GM10847 (cell line): ENCODE measurements around the gene GRIN1.

ENCODE experiments used
- POLR2A ChIP-seq: IDR thresholded peaks from 2 replicates; pipeline ENCODE4 v1.6.1; 2011; ENCODE audit not compliant: insufficient read length; ENCODE audit errors: extremely low read depth

Gene GRIN1

DNA sequence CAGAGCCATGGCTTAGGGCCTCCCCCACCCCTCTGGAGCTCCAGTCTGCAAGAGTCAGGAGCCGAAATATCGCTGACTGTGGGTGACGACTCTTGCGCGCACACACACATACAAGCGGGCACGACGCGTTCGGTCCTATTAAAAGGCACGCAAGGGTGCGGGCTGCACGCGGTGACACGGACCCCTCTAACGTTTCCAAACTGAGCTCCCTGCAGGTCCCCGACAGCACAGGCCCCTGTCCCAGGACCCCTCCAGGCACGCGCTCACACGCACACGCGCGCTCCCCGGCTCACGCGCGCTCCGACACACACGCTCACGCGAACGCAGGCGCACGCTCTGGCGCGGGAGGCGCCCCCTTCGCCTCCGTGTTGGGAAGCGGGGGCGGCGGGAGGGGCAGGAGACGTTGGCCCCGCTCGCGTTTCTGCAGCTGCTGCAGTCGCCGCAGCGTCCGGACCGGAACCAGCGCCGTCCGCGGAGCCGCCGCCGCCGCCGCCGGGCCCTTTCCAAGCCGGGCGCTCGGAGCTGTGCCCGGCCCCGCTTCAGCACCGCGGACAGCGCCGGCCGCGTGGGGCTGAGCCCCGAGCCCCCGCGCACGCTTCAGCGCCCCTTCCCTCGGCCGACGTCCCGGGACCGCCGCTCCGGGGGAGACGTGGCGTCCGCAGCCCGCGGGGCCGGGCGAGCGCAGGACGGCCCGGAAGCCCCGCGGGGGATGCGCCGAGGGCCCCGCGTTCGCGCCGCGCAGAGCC lies at the start of gene GRIN1:
Gene GRIN1, plus strand, starts transcription at position 433 of the 746 bp plus-strand sequence. CDS start 333 bp downstream, outside the sequence.
- TF ChIP-seq POLR2A = no peak

DNA sequence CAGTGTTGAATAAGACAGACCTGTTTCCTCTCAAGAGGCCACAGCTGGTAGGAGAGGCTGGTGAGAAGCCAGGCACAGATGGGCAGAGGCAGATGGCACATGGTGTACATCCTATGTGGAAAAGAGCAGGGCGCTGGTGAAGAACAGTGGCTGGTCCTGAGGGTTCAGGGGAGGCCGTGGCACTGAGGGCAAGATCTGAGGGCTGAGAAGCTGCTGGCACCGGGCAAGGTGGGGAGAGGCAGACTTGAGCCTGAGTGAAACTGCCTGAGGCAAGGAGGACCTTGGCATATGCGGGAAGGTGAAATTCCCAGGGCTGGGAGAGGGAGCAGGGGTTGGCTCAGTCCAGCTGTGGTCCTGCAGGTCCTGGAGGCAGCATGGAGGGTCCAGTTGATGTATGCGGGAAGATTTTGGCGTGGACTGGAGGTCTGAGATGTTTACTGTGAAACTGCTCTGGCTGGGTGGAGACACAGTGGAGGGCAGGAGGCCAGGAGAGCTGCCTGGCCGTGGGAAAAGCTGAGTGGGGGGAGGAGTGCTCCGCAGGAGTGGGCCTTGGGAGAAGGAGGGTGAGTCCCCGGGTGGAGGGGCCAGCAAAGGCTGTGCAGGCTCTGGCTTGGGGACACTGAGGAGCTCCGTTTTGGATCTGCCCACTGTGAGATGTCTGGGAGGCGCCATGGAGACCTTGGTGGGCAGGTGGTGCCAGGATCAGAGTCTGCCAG lies 49.6 kb upstream of the GRIN1 start:
- TF ChIP-seq POLR2A = no peak

DNA sequence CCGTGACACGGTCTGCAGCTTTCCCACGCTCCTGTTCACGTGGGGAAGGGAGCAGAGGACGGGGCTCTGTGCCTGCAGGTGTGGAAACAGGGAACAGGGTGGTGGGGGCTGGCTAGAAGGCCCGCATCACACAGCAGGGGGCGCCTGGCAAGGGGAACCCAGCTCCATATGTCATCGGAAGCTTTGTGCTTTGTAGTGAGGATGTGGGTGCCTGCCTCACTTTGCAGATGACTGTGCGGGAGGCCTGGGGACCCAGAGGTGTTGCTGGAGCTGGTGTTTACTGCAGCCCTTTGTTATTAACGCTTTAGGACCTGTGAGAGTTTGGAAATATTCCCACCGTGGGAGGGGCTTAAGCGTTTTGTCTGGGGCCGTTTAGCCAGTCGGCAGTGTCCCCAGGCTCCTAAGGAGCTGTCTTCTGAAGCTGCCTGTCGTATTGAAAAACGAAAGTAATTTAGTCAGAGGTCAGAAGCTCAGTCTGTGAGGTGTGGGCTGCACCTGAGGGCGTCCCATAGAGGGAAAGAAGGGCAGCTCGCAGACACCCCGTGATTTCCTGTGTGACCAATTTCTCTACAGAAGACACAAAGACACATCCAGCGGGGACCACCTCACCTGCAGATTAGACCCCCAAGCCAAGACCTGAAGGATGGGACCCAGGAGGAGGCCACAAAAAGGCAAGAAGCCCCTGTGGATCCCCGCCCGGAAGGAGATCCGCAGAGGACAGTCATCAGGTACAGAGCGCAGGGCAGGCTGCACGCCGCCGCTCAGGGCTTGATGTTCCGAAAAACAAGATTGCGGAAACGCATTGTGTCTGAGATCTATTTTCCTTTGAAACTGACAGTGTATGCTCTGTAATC lies 43.1 kb upstream of the GRIN1 start:
- TF ChIP-seq POLR2A = no peak

DNA sequence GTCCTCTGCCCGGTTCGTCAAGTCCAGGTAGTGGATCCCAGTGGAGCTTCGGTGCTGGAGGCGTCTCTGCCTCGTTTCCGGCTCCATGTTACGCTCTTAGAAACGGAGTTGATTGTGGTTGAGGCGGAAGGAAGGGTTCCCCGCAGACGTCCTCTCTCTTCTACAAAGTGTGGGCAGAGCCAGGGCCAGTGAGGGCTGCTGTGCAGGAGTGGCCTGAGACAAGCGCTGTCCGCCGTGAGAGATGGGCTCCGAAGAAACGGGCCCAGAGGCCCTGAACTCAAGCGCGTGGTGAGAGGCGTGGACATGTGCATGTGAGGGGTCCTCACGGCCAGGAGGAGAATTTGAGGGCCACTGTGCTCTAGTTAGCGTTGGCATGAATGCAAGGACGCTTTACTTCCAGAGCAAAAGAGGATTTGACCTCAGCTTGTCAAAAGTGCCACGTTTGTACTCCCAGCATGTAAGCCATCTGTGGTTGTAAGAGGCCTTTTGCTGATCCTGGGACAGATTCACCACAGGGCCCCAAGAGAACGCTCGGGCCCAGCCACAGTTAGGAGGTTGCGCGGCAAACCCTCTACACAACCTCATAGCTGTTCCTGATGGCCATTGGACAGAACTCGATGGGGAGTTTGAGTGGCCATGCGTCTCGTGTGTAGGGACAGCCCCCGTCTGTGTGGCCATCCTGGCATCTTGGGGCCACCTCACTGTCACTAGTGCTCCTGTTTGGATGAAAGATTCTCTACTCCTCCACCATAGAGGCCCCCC lies 42.0 kb upstream of the GRIN1 start:
- no peak for TF ChIP-seq POLR2A

DNA sequence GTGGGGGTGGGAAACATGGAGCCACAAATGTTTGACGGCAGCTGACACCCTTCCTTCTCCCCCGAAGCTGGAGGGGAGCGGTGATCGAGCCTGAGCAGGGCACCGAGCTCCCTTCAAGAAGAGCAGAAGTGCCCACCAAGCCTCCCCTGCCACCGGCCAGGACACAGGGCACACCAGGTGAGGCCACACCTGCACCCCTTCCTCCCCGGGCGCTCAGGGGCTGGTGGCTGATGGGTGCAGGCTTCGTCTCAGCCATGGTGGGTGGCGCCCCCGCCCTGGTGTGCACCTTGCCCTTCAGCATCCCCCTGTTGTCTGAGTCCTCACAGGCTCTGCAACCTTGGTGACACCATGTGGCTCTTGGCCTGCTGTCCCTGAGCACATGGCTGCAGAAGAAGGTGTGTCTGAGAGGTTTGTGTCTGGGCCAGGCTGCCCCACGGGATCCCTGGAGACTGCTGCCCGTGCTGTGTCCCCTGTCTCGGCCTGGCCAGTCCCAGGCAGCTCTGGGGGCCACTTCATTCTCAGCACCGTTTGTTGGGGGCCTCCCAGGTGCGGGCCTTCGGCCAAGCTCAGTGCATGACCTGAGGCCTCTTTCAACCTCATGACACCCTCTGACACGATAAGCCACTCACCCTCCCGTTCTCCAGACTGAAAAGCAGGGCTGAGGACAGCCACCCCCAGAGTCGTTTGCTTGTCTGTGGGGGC lies 41.0 kb upstream of the GRIN1 start:
- no peak for TF ChIP-seq POLR2A

DNA sequence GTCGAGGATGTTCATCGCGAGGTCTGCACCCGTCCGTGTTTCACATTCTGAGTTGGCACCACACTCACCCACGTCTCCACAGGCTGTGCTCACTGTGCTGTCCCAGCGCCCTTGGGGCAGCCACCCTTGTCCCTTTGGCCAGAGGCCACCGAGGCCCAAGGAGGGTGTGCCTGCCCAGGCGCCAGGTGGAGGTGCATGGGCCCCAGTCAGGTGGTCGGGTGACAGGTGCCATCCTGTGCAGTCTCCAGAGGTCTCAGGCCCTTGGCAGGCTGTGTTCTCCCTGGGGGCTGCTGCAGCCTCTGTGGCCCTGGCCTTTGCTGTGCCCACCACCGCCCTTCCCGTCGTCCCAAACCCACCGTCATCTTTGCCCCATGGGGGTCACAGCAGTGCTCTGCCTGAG lies 39.7 kb upstream of the GRIN1 start:
- TF ChIP-seq POLR2A = no peak

DNA sequence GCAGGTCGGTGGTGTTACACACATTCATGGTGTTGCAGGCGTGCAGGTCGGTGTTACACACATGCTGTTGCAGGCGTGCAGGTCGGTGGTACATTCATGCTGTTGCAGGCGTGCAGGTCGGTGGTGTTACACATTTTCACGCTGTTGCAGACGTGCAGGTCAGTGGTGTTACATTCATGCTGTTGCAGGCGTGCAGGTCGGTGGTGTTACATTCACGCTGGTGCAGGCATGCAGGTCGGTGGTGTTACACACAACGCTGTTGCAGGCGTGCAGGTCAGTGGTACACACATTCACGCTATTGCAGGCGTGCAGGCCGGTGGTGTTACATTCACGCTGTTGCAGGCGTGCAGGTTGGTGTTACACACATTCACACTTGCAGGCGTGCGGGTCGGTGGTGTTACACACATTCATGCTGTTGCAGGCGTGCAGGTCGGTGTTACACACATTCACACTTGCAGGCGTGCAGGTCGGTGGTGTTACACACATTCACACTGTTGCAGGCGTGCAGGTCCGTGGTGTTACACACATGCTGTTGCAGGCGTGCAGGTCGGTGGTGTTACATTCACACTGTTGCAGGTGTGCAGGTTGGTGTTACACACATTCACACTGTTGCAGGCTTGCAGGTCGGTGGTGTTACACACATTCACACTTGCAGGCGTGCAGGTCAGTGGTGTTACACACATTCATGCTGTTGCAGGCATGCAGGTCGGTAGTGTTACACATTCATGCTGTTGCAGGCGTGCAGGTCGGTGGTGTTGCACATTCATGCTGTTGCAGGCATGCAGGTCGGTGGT lies 35.6 kb upstream of the GRIN1 start:
- TF ChIP-seq POLR2A = no peak

DNA sequence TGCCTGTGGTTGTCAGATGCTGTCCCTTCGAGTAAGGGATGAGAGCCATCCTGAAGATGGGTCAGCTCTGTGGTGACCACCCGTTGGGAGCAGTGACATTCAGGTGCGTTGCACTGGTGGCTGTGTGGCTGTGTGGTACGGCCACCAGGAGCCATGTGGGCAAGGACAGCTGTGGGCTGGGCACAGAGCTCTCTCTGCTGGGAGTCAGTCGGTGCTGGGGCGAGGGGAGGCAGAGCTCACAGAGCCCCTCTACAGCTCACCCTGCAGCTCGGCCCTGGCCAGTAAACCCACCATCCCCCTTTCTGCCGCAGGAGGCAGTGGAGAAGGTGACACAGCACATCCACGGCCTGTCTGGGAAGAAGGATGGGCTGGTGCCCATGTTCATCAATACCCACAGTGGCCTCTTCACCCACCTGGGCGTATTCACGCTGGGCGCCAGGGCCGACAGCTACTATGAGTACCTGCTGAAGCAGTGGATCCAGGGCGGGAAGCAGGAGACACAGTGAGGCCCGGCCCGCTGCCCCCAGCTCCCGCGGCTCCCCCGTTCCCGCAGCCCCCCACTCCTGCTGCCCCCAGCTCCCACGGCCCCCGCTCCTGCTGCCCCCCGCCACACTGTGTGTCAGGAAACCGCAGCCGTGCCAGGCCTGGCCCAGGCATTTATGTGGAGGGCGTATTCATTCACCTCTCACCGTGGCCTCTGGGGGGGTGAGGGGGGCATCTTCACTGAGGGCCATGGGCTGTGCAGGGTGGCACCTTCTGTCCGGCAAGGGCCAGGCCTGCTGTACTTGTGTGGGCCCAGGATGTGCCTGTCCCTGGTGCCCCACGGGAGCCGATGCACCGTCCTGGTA lies 32.9 kb upstream of the GRIN1 start:
- no peak for TF ChIP-seq POLR2A

DNA sequence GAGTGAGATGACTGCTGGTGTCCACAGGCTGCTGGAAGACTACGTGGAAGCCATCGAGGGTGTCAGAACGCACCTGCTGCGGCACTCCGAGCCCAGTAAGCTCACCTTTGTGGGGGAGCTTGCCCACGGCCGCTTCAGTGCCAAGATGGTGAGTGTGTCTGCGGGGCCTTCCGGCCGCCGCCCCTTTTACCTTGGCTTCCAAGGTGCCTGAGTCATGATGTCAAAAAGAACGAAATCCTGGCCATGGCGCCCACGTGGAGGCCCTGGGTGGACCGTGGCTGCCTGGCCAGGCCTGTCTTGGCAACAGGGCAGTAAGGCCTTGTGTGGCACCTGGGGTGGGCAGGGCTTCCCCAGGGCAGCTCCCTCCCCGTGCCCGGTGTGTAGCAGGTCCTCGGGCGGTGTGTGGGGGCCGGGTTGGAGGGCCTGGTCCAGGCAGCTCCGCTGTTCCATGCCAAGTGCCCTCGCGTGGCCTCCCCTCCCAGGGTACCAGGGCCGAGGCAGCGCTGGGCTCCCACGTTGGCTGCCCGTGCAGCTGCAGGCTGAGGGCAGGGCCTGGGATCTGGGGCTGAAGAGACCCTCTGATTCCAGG lies 32.2 kb upstream of the GRIN1 start:
- no peak for TF ChIP-seq POLR2A

DNA sequence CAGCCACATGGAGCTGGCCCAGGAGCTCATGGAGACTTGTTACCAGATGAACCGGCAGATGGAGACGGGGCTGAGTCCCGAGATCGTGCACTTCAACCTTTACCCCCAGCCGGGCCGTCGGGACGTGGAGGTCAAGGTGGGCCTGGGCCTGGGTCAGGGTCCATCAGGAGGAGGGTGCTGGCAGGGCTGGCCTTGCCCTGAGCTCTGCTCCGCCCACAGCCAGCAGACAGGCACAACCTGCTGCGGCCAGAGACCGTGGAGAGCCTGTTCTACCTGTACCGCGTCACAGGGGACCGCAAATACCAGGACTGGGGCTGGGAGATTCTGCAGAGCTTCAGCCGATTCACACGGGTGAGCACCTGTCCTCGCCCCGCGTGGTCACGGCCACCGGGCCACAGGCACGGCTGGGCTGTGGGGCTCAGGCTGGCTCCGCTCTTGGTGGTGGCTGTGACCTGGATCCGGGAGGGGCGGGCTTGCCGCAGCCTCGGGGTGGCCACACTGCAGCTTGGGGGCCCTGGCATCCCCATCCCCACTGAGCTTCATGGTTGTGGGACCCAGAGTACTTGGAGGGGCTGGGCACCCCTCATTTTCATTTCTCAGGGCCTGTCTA lies 31.5 kb upstream of the GRIN1 start:
- no peak for TF ChIP-seq POLR2A

DNA sequence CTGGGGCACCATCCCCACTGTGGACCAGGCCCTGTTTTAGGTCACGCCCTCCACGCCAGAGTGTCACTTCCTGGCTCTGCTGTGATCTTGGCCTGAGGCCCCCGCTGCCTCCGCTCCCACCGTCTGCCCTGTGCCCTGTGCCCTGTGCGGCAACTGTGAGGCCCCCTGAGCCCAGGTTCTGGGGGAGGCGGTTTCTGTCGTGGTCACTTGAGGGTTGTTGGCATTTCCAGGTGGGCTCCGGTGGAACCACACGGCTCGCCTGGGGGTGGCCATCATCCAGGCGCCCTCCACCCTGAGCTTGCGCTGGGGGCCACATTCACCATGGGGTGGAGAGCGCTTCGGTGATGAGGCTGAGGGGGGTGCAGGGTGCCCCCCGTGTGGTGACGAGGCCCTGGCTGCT lies 31.0 kb upstream of the GRIN1 start:
- TF ChIP-seq POLR2A = no peak
